HepG2 (cell line): ENCODE data around the gene SRP19.

Source experiments
- ETV6 ChIP-seq: sonication (generic); formaldehyde crosslinking; conservative IDR thresholded peaks from 2 replicates; pipeline ENCODE4 v1.4.0; 2020; ENCODE audit warnings: missing genetic modification reagents
- HNRNPK ChIP-seq: fragments of 200-400 bp; formaldehyde crosslinking; IDR thresholded peaks from 2 replicates; pipeline ENCODE4 v1.6.1; 2018; ENCODE audit warnings: low read length, low read depth, moderate library complexity, mild to moderate bottlenecking; ENCODE audit not compliant: poor library complexity, severe bottlenecking
- KLF9 ChIP-seq: IDR thresholded peaks from 2 replicates; pipeline ENCODE4 v1.6.1; 2016; ENCODE audit warnings: low read depth
- MXI1 ChIP-seq: IDR thresholded peaks from 3 replicates; pipeline ENCODE4 v1.6.1; 2012; ENCODE audit warnings: low read depth, low read length, inconsistent platforms, borderline replicate concordance
- NR3C1 ChIP-seq: sonication (generic); formaldehyde crosslinking; IDR thresholded peaks from 2 replicates; pipeline ENCODE4 v1.4.0; 2020; ENCODE audit warnings: missing genetic modification reagents
- TBL1XR1 ChIP-seq: fragments of 150-350 bp; IDR thresholded peaks from 2 replicates; pipeline ENCODE4 v1.6.1; 2014; ENCODE audit warnings: borderline replicate concordance, low read length; ENCODE audit not compliant: partially characterized antibody
- TOPORS ChIP-seq: sonication (generic); formaldehyde crosslinking; IDR thresholded peaks from 2 replicates; pipeline ENCODE4 v1.8.0; 2023; ENCODE audit warnings: mild to moderate bottlenecking, missing genetic modification reagents
- ZC3H13 ChIP-seq: sonication (generic); formaldehyde crosslinking; IDR thresholded peaks from 2 replicates; pipeline ENCODE4 v1.8.1; 2023; ENCODE audit warnings: mild to moderate bottlenecking, missing genetic modification reagents, moderate library complexity
- ZNF660 ChIP-seq: sonication (generic); formaldehyde crosslinking; IDR thresholded peaks from 2 replicates; pipeline ENCODE4 v1.5.1; 2020; ENCODE audit warnings: mild to moderate bottlenecking, low read depth, missing genetic modification reagents, borderline replicate concordance
- TF ChIP-seq, protein P1 (sequence below): sonication (generic); formaldehyde crosslinking; IDR thresholded peaks from 2 replicates; pipeline ENCODE4 v1.4.0; 2020; ENCODE audit warnings: missing genetic modification reagents

DNA sequence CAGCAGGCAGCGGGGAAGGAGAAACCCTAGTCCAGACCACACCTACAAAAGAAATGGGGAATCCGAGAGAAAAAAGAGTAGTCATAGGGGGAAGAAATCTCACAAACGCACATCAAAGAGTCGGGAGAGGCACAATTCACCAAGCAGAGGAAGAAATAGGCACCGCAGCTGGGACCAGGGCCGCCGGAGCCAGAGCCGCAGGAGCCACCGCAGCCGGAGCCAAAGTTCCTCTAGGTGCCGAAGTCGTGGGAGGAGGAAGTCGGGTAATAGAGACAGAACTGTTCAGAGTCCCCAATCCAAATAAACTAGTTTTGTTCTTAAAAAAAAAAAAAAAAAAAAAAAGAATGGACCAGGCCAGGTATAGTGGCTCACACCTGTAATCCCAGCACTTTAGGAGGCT is 31.7 kb downstream of the SRP19 start:
- TF ChIP-seq ZC3H13 (CRISPR knock-in tag), result no peak
- TF ChIP-seq TBL1XR1, result no peak
- TF ChIP-seq MXI1, result no peak
- TF ChIP-seq, protein P1, sequence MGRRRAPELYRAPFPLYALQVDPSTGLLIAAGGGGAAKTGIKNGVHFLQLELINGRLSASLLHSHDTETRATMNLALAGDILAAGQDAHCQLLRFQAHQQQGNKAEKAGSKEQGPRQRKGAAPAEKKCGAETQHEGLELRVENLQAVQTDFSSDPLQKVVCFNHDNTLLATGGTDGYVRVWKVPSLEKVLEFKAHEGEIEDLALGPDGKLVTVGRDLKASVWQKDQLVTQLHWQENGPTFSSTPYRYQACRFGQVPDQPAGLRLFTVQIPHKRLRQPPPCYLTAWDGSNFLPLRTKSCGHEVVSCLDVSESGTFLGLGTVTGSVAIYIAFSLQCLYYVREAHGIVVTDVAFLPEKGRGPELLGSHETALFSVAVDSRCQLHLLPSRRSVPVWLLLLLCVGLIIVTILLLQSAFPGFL (CRISPR knock-in tag), result no peak
- TF ChIP-seq KLF9 (CRISPR knock-in tag), result no peak
- TF ChIP-seq ZNF660 (CRISPR knock-in tag), result no peak
- TF ChIP-seq HNRNPK, result no peak
- no peak for TF ChIP-seq TOPORS (CRISPR knock-in tag)
- no peak for TF ChIP-seq ETV6 (CRISPR knock-in tag)
- TF ChIP-seq NR3C1 (CRISPR knock-in tag), result no peak
